Right atrium auricular region (tissue), 2 donors: ENCODE results near the gene PPL. TPM values are rescaled to one million over a fixed set of nuclear protein-coding genes. Genes with fewer than 3 reads are reported as not detected.

Experiments used
- DNase-seq: peaks from one replicate; pipeline ENCODE4 v3.0.0-alpha.2; 2019; ENCODE audit warnings: low spot score
- H3K27ac ChIP-seq, 2 donors: fragments of 200-600 bp; sonication (generic); 1 replicate in 1 of 2; 2 replicates in 1 of 2; pipeline ENCODE4 v1.5.1; 2016 to 2019
- H3K27me3 ChIP-seq, 2 donors: fragments of 200-600 bp; sonication (generic); one replicate each; pipeline versions ENCODE4 v1.5.1 to v1.6.0; 2017 to 2019
- H3K36me3 ChIP-seq: fragments of 200-600 bp; sonication (generic); one replicate; pipeline ENCODE4 v1.5.1; 2016
- H3K4me1 ChIP-seq, 2 donors: fragments of 200-600 bp; sonication (generic); one replicate each; pipeline versions ENCODE4 v1.5.1 to v1.6.0; 2017 to 2019
- H3K4me3 ChIP-seq, 2 donors: fragments of 200-600 bp; sonication (generic); 1 replicate in 1 of 2; 2 replicates in 1 of 2; pipeline ENCODE4 v1.5.1; 2017 to 2019; ENCODE audit warnings: mild to moderate bottlenecking in 1 of 2, moderate library complexity in 1 of 2
- H3K9me3 ChIP-seq, 2 donors: fragments of 200-600 bp; sonication (generic); one replicate each; pipeline ENCODE4 v1.5.1; 2019
- total RNA-seq, 2 donors: library from RNA; depleted of rRNA; stranded (reverse); fragments of >200 nt; gene quantifications; one replicate each; pipeline ENCODE4 v1.1.0, GENCODE V29; 2016
- TF ChIP-seq, protein P1 (sequence below), 2 donors: fragments of 200-600 bp; sonication (generic); IDR thresholded peaks; one replicate each; pipeline ENCODE4 v1.5.1; 2019; ENCODE audit warnings: antibody characterized with exemption in 2 of 2

The PPL gene
- total RNA-seq, 2 donors from 2014 or later, result 7.5 to 17.1 TPM

- no peaks in the 10 kb centered on the region for H3K4me1 ChIP-seq
- no peak overlapping the region for H3K27ac ChIP-seq
- no peak for DNase-seq
- no peaks in the 10 kb centered on the region for H3K9me3 ChIP-seq
- H3K4me3 ChIP-seq, result no peak overlapping the region
- H3K27me3 ChIP-seq, result no peaks in the 10 kb centered on the region
- no peaks in the 10 kb centered on the region for H3K36me3 ChIP-seq
- TF ChIP-seq, protein P1, sequence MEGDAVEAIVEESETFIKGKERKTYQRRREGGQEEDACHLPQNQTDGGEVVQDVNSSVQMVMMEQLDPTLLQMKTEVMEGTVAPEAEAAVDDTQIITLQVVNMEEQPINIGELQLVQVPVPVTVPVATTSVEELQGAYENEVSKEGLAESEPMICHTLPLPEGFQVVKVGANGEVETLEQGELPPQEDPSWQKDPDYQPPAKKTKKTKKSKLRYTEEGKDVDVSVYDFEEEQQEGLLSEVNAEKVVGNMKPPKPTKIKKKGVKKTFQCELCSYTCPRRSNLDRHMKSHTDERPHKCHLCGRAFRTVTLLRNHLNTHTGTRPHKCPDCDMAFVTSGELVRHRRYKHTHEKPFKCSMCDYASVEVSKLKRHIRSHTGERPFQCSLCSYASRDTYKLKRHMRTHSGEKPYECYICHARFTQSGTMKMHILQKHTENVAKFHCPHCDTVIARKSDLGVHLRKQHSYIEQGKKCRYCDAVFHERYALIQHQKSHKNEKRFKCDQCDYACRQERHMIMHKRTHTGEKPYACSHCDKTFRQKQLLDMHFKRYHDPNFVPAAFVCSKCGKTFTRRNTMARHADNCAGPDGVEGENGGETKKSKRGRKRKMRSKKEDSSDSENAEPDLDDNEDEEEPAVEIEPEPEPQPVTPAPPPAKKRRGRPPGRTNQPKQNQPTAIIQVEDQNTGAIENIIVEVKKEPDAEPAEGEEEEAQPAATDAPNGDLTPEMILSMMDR (IDR thresholded peaks at IDR 0.05), result no peak
These were observed 31.9 kb downstream of the PPL start for GRCh38 chr16:4904942-4905615.

- Histone ChIP-seq H3K4me1 (no peaks in the 10 kb centered on the region), H3K36me3 (no peaks in the 10 kb centered on the region), H3K27me3 (no peaks in the 10 kb centered on the region), H3K9me3 (no peaks in the 10 kb centered on the region), H3K27ac (no peak overlapping the region), H3K4me3 (no peak overlapping the region)
- TF ChIP-seq, protein P1 (IDR thresholded peaks at IDR 0.05), result no peak
- DNase-seq, result no peak
These were observed 32.6 kb downstream of the PPL start for GRCh38 chr16:4904108-4904941.

- no peak for DNase-seq
- TF ChIP-seq, protein P1 (IDR thresholded peaks at IDR 0.05), result no peak
- H3K27me3 ChIP-seq, result no peaks in the 10 kb centered on the region
- no peaks in the 10 kb centered on the region for H3K4me1 ChIP-seq
- no peaks in the 10 kb centered on the region for H3K36me3 ChIP-seq
- H3K27ac ChIP-seq, result no peak overlapping the region
- no peaks in the 10 kb centered on the region for H3K9me3 ChIP-seq
- H3K4me3 ChIP-seq, result no peak overlapping the region
These were observed 34.9 kb downstream of the PPL start for GRCh38 chr16:4902038-4902437.

GRCh38 chr16:4900750-4901149, 36.2 kb downstream of the PPL start:
- Histone ChIP-seq H3K9me3 (no peaks in the 10 kb centered on the region), H3K4me3 (no peak overlapping the region), H3K4me1 (no peaks in the 10 kb centered on the region), H3K36me3 (no peaks in the 10 kb centered on the region), H3K27me3 (no peaks in the 10 kb centered on the region), H3K27ac (no peak overlapping the region)
- TF ChIP-seq, protein P1 (IDR thresholded peaks at IDR 0.05), result no peak
- no peak for DNase-seq

- H3K4me1 ChIP-seq, result no peaks in the 10 kb centered on the region
- H3K9me3 ChIP-seq, result no peaks in the 10 kb centered on the region
- H3K36me3 ChIP-seq, result no peaks in the 10 kb centered on the region
- H3K27me3 ChIP-seq, result no peaks in the 10 kb centered on the region
- no peak overlapping the region for H3K4me3 ChIP-seq
- TF ChIP-seq, protein P1 (IDR thresholded peaks at IDR 0.05), result no peak
- no peak overlapping the region for H3K27ac ChIP-seq
- no peak for DNase-seq
These were observed 36.9 kb downstream of the PPL start for GRCh38 chr16:4900036-4900435.
